ENCODE measurements around the gene CAV1. TPM values are rescaled to one million over a fixed set of nuclear protein-coding genes. Genes with fewer than 3 reads are reported as not detected.
A peak's percentile ranks its signal among the peaks of the same experiment; 100 is the strongest.
"Not testable (repeated sequence)": the region's sequence is repeated elsewhere in the genome, so short reads cannot be mapped to it uniquely, and the experiment has no call there.

CAV1 gene, protein sequence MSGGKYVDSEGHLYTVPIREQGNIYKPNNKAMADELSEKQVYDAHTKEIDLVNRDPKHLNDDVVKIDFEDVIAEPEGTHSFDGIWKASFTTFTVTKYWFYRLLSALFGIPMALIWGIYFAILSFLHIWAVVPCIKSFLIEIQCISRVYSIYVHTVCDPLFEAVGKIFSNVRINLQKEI
- total RNA-seq, result 0.69 and 3.5 TPM in 2 replicates
- polyA plus RNA-seq, result 1.8 and 3.2 TPM in 2 replicates

- H3K27ac ChIP-seq, result no peak within 1 kb of the TSS
- no peaks in the 10 kb centered on the region for H3K4me1 ChIP-seq (ENCODE audit: low read depth)
- H3K9me3 ChIP-seq (ENCODE audit: low read depth), result no peaks in the 10 kb centered on the region
- peak; percentile 10 for TF ChIP-seq CTCF (IDR thresholded peaks at IDR 0.05; ENCODE audit: low read depth, low read length)
- DNase-seq (ENCODE audit: low read depth in 1 of 2, low spot score in 1 of 2), result peak; percentile 56 to 93
- no peaks in the 10 kb centered on the region for H3K36me3 ChIP-seq
- H3K4me3 ChIP-seq, result peak within 1 kb of the TSS; percentile 39
- H3K27me3 ChIP-seq, result peaks cover 47% of the 10 kb centered on the region
These were observed at the start of gene CAV1 for GRCh38 chr7:116524609-116525297. CAV1 (plus strand) TSS chr7:116525036; CDS start chr7:116525063, 27 bp downstream.

GRCh38 chr7:116477625-116478024, 47.2 kb upstream of the CAV1 start:
- no peaks in the 10 kb centered on the region for H3K4me1 ChIP-seq (ENCODE audit: low read depth)
- no peak overlapping the region for H3K27ac ChIP-seq
- TF ChIP-seq CTCF (IDR thresholded peaks at IDR 0.05; ENCODE audit: low read depth, low read length), result no peak
- no peak overlapping the region for H3K4me3 ChIP-seq
- H3K9me3 ChIP-seq (ENCODE audit: low read depth), result no peaks in the 10 kb centered on the region
- H3K27me3 ChIP-seq, result no peaks in the 10 kb centered on the region
- H3K36me3 ChIP-seq, result no peaks in the 10 kb centered on the region
- DNase-seq (ENCODE audit: low read depth in 1 of 2, low spot score in 1 of 2), result no peak

DNA sequence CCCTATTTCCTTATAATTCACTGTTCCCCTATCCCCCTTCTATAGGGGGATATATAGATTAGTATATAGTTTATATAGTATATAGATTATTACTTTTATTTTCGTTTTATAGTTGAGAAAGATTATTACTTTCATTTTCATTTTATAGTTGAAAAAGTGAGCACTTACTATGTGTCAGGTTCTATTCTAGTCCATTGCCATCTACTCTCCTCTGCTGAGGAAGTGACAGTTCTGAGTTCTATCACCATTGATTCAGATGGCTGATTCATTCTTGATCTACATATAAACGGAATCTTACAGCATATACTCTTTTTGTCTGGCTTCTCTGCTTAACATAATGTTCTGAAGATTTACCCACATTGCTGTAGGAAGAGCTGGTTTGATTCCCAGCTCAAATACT, 46.0 kb upstream of the CAV1 start:
- no peaks in the 10 kb centered on the region for H3K4me1 ChIP-seq (ENCODE audit: low read depth)
- H3K9me3 ChIP-seq (ENCODE audit: low read depth), result no peaks in the 10 kb centered on the region
- no peak for DNase-seq (ENCODE audit: low read depth in 1 of 2, low spot score in 1 of 2)
- TF ChIP-seq CTCF (IDR thresholded peaks at IDR 0.05; ENCODE audit: low read depth, low read length), result no peak
- H3K27me3 ChIP-seq, result no peaks in the 10 kb centered on the region
- no peak overlapping the region for H3K27ac ChIP-seq
- no peak overlapping the region for H3K4me3 ChIP-seq
- H3K36me3 ChIP-seq, result no peaks in the 10 kb centered on the region

DNA sequence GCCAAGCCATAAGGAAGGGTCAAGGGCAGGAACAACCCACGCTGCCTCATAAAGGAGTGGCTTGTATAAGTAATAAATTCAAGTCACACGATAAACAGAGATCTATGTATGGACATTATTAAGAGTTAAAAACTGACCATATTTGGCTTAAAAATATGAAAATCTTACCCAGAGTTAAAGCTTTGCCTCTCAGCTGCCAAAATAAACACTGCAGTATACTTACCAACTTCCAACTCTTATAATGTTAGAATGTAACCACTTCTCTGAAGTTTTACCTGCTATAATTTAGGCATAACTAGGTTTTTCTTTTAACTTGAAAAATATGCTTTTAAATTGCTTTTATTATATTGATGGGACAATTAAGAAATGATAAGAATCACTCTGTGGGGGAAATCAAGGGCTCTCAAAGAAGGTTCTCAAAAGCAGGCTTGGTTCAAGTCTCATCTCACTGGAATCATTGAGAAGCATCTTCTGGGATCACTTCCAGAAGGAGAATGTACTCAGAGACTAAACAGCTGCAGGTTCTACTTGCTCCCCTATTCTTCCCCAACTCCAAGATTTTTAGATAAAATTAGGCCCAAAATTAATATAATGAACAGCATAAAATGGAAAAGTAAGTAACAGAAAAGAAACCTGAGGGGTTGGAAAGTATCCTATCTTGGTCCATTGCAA, 41.4 kb upstream of the CAV1 start:
- Histone ChIP-seq H3K4me3 (no peak overlapping the region), H3K4me1 (ENCODE audit: low read depth) (no peaks in the 10 kb centered on the region), H3K27me3 (no peaks in the 10 kb centered on the region), H3K27ac (no peak overlapping the region), H3K9me3 (ENCODE audit: low read depth) (no peaks in the 10 kb centered on the region), H3K36me3 (no peaks in the 10 kb centered on the region)
- DNase-seq (ENCODE audit: low read depth in 1 of 2, low spot score in 1 of 2), result no peak
- TF ChIP-seq CTCF (IDR thresholded peaks at IDR 0.05; ENCODE audit: low read depth, low read length), result no peak

GRCh38 chr7:116484389-116484788, 40.4 kb upstream of the CAV1 start:
- H3K4me1 ChIP-seq (ENCODE audit: low read depth); DNase-seq (ENCODE audit: low read depth in 1 of 2, low spot score in 1 of 2); H3K27me3 ChIP-seq; H3K4me3 ChIP-seq; H3K27ac ChIP-seq; H3K9me3 ChIP-seq (ENCODE audit: low read depth); H3K36me3 ChIP-seq: not testable (repeated sequence)

Data from cardiac muscle cell (in vitro differentiated cells and primary cell).